OCI-LY7 (cell line): ENCODE results near the gene FAM174B.

Experiments
- EZH2phosphoT487 ChIP-seq: fragments of 200-600 bp; sonication (generic); IDR thresholded peaks from 2 replicates; pipeline ENCODE4 v1.6.1; 2018; ENCODE audit warnings: low read depth, borderline replicate concordance, mild to moderate bottlenecking, mixed run types, antibody characterized with exemption, low read length, moderate library complexity, mixed read lengths
- TF ChIP-seq, protein P1 (sequence below): fragments of 200-600 bp; sonication (generic); conservative IDR thresholded peaks from 2 replicates; pipeline ENCODE4 v1.5.1; 2014; ENCODE audit warnings: mild to moderate bottlenecking, antibody characterized with exemption, low read length, moderate library complexity, mixed read lengths

DNA sequence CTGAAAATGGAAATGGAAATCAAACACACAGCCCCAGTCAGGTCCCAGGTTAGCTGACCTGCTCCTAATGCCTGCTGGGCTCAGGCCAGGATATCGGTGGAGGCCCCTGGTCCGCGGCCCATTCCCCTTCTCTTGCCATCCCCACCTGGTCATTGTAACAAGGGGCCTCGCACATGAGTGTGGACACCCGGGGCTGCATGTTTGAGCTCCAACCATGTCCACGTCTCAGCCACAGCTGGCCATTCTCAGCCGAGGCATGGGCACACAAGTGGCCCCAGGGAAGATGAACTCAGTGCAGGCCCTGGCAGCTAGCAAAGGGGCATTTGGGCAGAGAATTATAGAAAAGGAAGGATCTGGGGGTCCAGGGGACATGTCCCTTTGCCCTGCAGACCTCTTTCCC lies 41.7 kb downstream of the FAM174B start:
- TF ChIP-seq, protein P1, sequence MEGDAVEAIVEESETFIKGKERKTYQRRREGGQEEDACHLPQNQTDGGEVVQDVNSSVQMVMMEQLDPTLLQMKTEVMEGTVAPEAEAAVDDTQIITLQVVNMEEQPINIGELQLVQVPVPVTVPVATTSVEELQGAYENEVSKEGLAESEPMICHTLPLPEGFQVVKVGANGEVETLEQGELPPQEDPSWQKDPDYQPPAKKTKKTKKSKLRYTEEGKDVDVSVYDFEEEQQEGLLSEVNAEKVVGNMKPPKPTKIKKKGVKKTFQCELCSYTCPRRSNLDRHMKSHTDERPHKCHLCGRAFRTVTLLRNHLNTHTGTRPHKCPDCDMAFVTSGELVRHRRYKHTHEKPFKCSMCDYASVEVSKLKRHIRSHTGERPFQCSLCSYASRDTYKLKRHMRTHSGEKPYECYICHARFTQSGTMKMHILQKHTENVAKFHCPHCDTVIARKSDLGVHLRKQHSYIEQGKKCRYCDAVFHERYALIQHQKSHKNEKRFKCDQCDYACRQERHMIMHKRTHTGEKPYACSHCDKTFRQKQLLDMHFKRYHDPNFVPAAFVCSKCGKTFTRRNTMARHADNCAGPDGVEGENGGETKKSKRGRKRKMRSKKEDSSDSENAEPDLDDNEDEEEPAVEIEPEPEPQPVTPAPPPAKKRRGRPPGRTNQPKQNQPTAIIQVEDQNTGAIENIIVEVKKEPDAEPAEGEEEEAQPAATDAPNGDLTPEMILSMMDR = no peak
- no peak for TF ChIP-seq EZH2phosphoT487
